GM21390 (cell line): ENCODE measurements around the gene PLEKHH2.
A peak's percentile ranks its signal among the peaks of the same experiment; 100 is the strongest.
"Not testable (repeated sequence)": the region's sequence is repeated elsewhere in the genome, so short reads cannot be mapped to it uniquely, and the experiment has no call there.

Experiments
- ATAC-seq: cut with Tn5 transposase; IDR thresholded peaks from one replicate; pipeline ENCODE4 v1.9.1; 2021; ENCODE audit not compliant: unreplicated experiment

Gene PLEKHH2

DNA sequence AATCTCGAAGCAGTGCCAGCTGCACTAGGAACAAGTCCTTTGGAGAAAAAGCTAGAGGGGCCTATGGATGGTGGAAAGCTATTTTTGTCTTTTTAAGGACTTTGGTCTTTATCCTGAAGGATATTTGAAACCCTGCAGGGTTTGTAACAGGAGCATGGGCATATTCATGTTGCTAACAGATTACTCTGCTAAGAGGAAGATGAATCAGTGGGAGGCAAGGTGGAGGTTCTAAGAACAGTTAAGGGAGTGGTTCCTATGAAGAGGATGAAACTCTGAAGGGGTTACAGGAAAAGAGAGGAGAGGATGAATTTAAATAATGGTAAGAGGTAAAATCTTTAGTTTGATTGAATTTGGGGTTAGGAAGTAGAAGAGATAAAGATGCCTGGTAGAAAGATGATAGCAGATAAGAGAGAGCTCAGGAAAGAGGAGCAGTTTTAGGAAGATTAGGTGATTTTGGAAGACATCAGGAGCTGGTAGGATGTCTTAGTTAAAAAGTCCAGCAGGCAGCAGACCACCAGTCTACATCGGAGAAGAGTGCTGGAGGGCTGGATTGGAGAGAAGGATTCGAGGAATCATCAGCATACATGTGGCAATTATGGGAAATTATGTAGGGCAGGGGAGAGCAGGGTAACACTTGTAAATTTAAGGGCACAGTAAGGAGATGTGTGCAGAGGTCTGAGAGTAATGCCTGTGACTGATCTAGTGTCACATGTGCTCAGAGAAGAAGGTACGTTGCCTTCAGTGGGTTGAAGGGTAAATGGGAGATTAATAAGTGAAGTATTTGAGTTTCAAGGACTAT is 78.4 kb downstream of the PLEKHH2 start:
- ATAC-seq = no peak

DNA sequence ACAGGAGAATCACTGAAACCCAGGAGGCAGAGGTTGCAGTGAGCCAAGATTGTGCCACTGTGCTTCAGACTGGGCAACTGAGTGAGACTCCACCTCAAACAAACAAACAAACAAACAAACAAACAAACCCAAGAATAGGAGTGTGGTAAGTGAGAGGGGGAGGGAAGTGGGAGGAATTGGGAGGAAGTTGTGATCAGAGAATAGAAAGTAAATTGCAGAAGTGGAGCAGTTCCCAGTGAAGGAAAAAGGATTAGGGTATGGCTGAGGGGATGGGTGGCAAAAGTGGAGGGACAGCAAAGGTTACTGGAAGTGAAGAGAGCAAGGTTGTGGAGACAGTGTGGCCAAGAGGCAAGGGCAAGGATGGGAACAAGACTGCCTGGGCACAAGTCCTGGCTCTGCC is 80.3 kb downstream of the PLEKHH2 start:
- ATAC-seq = no peak

DNA sequence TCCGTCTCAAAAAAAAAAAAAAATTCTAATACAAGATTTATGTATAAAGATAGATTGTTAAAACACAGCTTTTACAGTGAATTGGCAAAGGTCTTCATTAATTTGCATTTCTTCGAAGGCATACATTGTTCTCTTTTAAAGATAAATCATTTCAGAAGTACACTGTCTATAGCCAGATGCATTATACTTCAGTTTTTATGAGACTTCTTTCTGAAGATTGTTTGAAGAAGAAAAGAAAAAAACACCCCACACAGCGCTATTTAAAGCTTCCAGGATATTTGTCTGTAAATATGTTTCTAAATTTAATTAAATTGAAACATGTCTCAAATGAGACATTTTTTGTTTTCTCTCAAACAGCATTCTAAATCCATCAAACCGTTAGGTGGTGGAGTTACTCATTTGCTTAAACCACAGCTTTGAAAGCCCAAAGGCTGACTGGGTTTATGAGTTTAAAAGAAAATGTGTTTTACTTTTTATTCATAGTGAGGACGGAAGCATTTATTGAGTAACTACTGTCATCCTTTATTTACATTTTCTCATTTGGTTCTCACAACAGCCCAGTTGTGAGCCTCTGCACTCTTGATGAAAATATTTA is 81.6 kb downstream of the PLEKHH2 start:
- ATAC-seq = peak; percentile 65

DNA sequence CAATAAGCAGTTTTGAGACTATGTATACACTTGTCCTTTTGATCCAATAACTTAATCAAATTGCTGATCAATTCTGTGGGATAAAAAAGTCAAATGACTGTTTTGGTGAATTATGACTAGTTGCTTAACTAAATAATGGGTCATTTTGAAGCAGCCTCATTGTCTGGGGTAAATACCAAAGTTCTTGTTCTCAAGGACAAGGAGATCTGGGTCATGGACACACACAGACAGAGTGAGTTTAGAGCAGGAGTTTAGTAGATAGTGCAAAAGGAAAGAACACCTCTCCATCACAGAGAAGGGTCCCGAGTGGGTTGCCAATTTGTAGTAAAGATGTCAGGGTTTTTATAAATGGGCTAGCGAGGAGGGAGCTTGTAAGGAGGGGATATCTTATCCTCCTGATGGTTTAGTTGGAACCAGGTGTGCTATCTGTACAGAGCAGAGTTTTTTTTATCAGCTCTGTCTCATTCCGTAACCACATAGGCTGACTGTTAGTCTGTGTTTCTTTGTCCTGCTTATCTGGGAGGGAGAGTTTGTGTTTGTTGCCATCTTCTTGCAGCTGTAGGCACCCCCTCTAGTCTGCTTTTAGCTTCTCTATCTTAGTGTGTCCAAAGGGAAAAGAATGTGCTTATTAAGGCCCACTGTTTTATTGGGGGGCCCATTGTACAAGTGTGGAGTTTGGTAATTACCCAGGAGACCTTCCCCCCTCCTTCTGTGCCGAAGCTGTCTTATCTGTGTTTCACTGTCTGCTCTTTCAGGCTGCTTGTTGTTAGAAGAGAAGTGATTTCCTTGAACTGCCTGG is 87.9 kb downstream of the PLEKHH2 start:
- ATAC-seq = no peak

- ATAC-seq = no peak
Observed at GRCh38 chr2:43725711-43726246, 88.7 kb downstream of the PLEKHH2 start.

DNA sequence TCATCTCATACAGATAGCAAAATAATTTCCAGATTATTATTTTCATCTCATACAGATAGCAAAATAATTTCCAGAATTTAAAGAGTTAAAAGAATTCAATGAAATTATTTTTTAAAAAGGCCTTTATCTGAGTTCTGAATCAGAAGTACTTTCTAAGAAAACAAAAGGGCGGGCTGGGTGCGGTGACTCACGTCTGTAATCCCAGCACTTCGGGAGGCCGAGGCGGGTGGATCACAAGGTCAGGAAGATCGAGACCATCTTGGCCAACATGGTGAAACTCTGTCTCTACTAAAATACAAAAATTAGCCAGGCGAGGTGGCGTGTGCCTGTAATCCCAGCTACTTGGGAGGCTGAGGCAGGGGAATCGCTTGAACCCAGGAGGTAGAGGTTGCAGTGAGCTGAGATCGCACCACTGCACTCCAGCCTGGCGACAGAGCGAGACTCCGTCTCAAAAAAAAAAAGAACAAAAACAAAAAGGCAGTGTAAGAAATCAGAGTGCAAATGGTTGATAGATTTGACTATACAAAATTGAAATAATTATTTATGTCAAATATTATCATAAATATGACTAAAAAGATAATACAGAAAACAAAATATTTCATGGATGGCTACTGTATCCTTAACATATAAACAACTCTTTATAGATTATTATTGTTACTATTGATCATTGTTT is 90.0 kb downstream of the PLEKHH2 start:
- ATAC-seq = not testable (repeated sequence)

GRCh38 chr2:43727634-43728014 is 90.6 kb downstream of the PLEKHH2 start:
- ATAC-seq = no peak

DNA sequence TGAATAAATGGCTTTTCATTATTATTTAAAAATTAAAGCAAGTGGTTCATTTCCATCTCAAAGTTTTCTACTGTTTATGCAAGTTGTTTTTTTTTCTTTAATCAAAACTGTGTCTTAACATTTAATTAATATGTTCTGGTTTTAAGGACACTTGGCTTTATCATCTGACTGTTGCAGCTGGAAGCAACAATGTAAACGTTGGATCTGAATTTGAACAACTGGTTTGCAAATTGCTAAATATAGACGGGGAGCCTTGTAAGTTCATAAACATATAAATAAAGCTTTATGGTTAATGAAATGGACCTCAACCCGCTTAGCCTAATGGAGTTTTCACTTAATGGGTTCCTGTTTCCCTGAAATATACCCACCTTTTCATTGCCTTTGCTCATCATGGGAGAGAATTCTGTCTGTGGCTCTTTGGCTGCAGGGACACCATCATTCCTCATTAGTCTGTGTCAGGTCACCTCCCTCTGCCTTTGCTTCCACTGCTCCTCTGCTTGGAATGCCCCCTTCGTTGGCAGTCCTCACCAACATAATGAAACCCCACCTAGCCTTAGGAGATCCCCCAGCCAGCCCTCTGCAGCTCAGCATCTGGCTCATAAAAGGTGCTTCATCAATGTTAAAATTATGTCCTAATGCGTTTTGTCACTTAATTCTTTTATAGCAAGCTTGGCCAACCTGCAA is 92.6 kb downstream of the PLEKHH2 start:
- ATAC-seq = no peak

DNA sequence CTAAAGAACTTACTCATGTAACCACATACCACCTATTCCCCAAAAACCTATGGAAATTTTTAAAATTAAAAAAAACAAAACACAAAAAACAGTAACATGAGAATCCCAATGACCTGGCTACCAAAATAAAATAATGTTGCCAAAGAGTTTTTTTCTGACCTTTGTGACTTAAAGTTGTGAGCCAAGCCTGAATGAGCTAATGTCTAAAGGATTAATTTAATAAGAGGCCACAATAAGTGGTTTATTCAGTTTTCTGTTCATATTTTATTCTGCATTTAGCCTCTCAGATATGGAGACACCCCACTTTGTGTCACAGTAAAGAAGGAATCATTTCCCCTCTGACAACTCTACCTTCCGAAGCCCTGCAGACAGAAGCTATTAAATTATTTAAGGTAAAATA is 94.2 kb downstream of the PLEKHH2 start:
- ATAC-seq = no peak

DNA sequence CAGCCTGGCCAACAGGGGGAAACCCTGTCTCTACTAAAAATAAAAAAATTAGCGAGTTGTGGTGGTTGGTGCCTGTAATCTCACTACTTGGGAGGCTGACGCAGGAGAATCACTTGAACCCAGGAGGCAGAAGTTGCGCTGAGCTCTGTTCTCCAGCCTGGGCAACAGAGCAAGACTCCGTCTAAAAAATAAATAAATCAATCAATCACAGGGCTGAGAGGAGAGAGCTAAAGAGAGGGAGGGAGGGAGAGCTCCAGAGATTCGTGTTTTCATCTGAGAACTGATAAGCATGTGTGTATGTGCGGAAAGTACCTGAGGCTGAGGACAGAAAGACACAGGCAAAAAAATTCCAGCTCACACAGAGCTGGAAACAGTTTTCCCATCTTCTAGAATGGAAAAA is 99.6 kb downstream of the PLEKHH2 start:
- ATAC-seq = no peak

DNA sequence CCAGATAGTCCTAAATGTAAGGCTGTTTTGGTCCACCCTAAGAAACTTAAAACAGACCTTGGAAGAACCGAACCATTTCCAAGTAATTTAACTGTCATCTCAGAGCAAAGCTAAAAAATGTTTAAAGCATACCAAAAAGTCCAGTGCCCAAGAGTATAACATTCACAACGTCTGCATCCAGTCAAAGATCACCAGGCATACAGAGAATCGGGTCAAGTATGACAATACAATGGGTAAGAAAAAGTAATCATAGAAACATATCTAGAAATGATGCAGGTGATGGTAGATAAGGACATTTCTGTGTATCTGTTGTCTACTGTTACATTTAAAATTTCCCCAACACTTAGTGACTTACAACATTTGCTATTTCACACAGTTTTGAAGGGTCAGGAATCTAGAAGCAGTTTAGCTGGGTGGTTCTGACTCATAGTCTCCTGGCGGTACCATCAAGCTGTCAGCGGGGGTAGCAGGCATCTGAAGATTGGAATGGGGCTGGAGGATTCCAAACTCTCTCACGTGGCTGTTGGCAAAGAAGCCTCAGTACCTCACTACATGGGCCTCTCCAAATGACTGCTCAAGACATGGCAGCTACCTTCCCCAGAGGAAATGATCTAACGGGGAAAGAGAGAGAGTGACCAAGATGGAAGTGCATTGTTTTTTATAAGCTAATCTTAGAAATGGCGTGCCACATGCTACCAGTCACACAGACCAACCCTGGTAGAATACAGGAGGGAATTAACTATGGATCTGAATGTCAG is 100.2 kb downstream of the PLEKHH2 start:
- no peak for ATAC-seq

GRCh38 chr2:43737855-43738254 is 100.8 kb downstream of the PLEKHH2 start:
- no peak for ATAC-seq

DNA sequence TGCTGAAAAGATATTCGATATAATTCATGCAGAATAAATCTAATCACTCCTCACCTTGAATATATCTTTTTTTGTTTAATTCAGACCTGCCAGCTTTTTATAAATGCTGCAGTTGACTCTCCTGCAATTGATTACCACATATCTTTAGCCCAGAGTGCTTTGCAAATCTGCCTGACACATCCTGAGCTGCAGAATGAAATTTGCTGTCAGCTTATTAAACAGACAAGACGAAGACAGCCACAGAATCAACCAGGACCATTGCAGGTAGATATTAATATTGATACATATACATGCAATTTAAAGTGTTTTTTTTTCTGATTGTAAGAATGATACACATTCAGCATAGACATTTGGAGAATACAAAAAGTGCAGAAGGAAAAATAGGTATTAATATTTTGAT is 101.2 kb downstream of the PLEKHH2 start:
- ATAC-seq = no peak

DNA sequence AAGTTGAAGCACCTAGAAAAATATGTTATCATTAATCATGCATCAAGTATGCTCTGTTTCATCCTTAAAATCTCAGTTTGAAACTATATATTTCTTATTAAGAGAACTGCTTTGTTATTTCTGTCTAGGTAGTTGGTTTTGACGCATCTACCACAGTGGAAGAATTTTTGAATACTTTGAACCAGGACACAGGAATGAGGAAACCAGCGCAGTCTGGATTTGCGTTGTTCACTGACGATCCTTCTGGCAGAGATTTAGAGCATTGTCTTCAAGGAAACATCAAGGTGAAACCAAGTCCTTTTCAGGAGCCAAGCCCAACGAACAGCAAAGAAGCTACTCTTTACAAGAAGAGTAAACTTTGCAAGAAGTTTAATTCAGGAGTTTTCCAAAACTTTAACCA is 106.6 kb downstream of the PLEKHH2 start:
- ATAC-seq = no peak

GRCh38 chr2:43745457-43745856 is 108.4 kb downstream of the PLEKHH2 start:
- ATAC-seq = no peak

DNA sequence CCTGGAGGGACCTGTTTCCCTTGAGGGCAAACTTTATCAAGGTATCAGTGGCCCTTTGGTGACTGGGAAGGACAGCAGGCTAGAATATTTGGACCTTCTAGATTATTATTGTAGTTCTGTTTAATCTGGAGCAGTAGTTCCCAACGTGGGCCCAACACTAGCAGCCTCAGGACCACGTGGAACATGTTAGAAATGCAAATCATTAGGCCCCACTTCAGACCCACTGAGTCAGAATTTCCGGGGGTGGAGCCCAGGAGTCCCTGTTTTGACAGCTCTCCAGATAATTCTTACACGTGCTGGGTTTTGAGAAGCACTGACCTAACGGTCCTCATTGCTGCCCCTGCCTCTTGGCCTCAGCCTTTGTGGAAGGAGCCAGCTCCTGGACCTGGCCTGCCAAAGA is 111.3 kb downstream of the PLEKHH2 start:
- no peak for ATAC-seq

DNA sequence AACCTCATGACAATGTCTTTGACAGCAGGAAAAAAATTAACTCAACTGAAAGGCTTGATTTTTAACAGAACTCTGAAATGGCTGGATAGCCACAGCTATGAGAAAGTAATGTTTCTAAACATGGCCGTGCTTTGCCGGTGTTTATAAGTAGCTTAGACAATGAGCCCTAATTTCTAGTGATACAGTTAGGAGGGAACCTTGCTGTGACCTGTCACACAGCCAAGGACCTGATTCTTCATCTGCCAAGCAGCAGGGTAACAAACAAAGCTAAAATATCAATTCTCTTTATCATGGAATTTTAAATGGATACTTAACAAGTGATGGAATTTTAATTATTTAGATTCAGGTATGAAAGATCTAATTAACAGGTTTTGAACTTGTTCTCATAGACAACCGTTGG is 112.5 kb downstream of the PLEKHH2 start:
- no peak for ATAC-seq

DNA sequence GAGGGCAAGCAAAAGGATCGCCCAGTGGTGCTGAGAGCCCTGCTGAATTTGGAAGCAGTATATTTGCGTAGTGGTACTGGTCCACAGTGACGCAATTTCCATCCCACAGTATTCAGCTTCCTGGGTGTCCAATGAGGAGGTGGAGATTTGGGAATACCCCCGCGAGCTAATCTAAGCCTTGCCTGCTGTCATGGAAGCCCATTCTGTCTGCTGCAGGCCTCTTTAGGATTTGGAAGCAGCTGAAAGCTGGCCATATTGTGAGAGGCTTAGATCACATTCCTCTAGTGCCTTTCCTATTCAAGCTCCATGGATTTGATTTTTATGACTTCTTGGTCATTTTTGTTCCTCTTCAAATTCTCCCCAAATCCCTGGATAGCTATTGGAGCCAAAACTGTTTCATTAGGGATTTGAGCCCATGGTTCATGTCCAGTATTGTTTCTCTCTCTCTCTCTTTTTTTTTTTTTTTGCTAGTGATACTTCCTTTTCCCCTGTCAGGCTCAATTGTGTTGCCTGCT is 114.5 kb downstream of the PLEKHH2 start:
- no peak for ATAC-seq

GRCh38 chr2:43752302-43752701 is 115.2 kb downstream of the PLEKHH2 start:
- ATAC-seq = no peak

DNA sequence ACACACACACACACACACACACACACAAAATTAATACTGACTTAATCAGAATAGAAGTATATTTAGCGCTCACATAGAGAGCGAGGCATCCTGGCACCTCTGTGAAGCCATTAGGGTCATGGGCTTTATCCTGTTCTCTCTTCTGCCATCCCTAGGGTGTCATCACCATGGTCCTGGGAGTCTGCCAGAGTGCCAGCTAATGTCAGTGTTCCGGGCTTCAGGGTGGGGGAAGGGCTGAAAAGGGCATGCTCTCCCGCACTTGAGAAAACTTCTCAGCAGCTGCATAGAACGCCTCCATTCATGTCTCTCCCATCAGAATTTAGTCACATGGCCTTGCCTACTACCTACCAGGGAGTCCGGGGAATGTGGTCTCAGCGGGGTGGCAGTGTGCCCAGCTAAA is 117.1 kb downstream of the PLEKHH2 start:
- no peak for ATAC-seq
